ENCODE measurements around the gene TRAPPC3L. TPM values are rescaled to one million over a fixed set of nuclear protein-coding genes. Genes with fewer than 3 reads are reported as not detected.
"Not testable (repeated sequence)": the region's sequence is repeated elsewhere in the genome, so short reads cannot be mapped to it uniquely, and the experiment has no call there.

The TRAPPC3L gene
- total and polyA plus RNA-seq, 2 donors: 0.05 to 0.42 TPM

DNA sequence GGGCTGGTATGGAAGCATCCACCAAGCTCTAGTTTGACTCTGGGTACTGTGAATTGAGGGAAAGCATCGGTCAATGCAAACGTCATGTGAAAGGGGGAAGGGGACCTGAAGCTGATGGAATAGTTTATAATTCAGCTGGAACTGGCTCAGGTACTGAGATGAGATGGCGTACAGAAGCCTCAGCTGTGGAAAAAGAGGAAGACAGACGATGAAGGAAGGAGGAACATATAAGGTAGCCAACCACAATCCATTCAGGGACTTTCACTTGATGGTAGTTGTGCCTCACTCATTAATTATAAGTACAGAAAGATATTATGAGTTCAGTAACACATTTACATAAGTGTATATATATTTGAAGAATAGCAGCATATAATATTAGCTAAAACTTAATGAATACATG is 31.4 kb downstream of the TRAPPC3L start:
- no peaks in the 10 kb centered on the region for H3K4me1 ChIP-seq (ENCODE audit: insufficient read depth)
- H3K27ac ChIP-seq (ENCODE audit: low read depth): no peak overlapping the region
- WGBS: 89% methylated on average over 4 of the region's 4 CpGs
- H3K36me3 ChIP-seq (ENCODE audit: insufficient read depth): no peaks in the 10 kb centered on the region
- DNase-seq (ENCODE audit: extremely low spot score): no peak
- H3K4me3 ChIP-seq (ENCODE audit: low read depth, low read length): no peak overlapping the region

DNA sequence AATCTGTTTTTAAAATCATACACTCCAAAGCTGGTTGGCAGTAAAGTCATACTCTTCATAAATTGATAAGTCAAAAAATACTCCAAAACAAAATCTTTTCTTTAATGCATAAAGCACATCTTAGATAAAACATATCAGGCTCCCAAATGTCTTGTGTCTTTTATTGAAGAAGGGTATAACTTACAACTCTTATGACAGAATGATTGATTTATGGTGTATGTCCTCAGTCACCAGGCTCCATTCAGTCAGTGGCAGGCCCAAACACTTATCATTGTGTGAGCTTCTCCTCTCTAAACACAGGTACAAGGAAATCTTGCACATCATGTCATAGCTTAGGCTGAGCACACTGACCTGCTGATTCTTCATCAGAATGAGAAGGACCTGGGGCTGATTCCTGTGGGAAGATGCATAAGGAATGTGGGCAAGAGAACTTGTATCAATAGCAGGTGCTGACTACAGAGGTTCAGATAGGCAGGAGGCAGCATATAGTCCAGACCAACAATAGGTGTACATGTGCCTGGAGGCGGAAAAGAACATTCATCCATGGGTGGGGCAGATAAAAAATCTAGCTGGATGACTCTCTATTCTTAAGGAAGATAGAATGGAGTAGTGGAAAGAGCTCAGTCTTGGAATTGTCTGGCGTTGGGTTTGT is 32.1 kb downstream of the TRAPPC3L start:
- Histone ChIP-seq H3K4me3 (ENCODE audit: low read depth, low read length) (no peak overlapping the region), H3K36me3 (ENCODE audit: insufficient read depth) (no peaks in the 10 kb centered on the region), H3K27ac (ENCODE audit: low read depth) (no peak overlapping the region), H3K4me1 (ENCODE audit: insufficient read depth) (no peaks in the 10 kb centered on the region)
- no peak for DNase-seq (ENCODE audit: extremely low spot score)
- WGBS: 90% methylated on average over 2 of the region's 2 CpGs

DNA sequence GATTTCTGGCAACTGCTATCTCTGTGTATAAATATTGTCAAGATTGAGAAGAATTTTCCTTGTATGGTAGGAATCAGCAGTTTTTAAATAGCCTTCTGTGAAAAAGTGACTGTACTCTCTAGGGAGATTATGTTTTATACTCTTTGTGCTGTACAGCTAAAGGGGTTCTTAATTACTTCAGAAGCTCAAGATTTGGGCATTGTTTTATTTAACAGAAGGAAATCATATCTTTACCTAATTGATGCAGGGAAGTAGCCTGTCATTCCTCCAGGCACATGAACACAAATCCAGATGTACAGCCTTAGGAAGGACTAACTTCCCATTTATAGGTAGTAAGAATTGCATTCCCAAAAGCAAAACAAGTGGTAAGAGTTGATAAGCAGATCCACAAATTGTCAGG is 32.8 kb downstream of the TRAPPC3L start:
- Histone ChIP-seq H3K4me1 (ENCODE audit: insufficient read depth) (no peaks in the 10 kb centered on the region), H3K27ac (ENCODE audit: low read depth) (no peak overlapping the region), H3K4me3 (ENCODE audit: low read depth, low read length) (no peak overlapping the region), H3K36me3 (ENCODE audit: insufficient read depth) (no peaks in the 10 kb centered on the region)
- no peak for DNase-seq (ENCODE audit: extremely low spot score)

DNA sequence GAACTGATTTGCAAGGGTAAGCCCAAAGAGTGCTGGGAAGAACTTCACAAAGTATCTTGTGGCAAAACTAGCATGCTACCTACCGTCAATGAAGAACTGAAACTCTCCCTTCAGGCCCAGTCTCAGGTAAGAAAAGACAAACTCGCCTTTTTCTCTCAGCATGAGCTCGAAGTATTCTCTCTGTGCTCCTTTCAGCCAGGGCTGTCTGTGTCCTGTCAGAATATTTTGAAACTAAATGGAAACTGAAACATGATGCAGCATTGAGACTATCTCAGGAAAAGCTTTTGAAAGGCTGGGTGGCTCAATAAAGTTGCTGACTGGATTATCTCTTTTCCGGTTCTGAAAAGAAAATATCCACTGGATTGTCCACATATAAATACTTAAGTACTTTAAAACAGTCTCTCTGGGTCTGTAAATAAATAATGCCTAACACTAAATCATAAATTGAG is 33.3 kb downstream of the TRAPPC3L start:
- H3K27ac ChIP-seq (ENCODE audit: low read depth): peak overlapping the region; percentile 40
- WGBS: 18% methylated on average over 4 of the region's 4 CpGs
- H3K36me3 ChIP-seq (ENCODE audit: insufficient read depth): no peaks in the 10 kb centered on the region
- no peak for DNase-seq (ENCODE audit: extremely low spot score)
- no peaks in the 10 kb centered on the region for H3K4me1 ChIP-seq (ENCODE audit: insufficient read depth)
- H3K4me3 ChIP-seq (ENCODE audit: low read depth, low read length): peak overlapping the region; percentile 23

DNA sequence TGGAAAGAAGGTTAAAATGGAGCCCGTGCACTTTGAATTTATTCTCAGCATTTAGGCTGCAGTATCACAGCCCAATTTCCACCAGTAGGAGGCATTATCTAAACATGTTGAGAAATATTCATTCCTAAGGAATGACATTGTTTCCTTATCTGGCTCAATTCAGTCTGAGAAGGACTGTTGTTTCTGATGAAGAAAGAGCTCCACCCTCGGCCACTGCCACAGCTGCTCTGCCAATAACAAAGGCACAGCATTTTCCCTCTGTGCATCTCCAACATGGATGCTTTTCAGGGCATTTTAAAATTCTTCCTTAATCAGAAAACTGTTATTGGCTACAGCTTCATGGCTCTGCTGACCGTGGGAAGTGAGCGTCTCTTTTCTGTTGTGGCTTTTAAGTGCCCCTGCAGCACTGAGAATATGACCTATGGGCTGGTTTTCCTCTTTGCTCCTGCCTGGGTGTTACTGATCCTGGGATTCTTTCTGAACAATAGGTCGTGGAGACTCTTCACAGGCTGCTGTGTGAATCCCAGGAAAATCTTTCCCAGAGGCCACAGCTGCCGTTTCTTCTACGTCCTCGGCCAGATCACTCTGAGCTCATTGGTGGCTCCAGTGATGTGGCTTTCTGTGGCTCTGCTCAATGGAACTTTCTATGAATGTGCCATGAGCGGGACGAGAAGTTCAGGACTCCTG is 33.9 kb downstream of the TRAPPC3L start, which contains the start of gene CALHM5:
Gene CALHM5 (plus strand): TSS at position 216 of the 687 bp plus-strand sequence. CDS start 58 bp downstream, at position 274.
- H3K4me1 ChIP-seq (ENCODE audit: insufficient read depth): no peaks in the 10 kb centered on the region
- WGBS: 16% methylated on average over 10 of the region's 10 CpGs
- H3K36me3 ChIP-seq (ENCODE audit: insufficient read depth): no peaks in the 10 kb centered on the region
- H3K27ac ChIP-seq (ENCODE audit: low read depth): peak within 1 kb of the TSS; percentile 40
- H3K4me3 ChIP-seq (ENCODE audit: low read depth, low read length): peak within 1 kb of the TSS; percentile 23
- no peak for DNase-seq (ENCODE audit: extremely low spot score)

DNA sequence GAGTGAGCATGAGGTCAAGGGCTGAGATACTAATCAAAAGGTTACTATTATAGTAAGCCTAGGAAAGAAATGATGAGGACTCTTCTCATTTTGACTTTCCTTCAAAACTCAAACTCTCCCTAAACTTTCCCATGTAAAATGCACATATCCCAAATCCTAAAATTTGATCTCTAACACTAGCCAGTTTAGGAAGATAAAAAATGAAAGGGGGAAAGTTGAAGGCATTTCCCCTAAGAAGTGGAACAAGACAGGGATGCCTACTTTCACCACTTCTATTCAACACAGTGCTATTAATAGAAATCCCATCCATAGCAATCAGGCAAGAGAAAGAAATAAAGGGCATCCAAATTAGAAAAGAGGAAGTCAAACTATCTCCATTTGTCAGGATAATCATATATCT is 37.0 kb downstream of the TRAPPC3L start:
- Histone ChIP-seq H3K4me1 (ENCODE audit: insufficient read depth) (no peaks in the 10 kb centered on the region), H3K4me3 (ENCODE audit: low read depth, low read length) (no peak overlapping the region), H3K36me3 (ENCODE audit: insufficient read depth) (no peaks in the 10 kb centered on the region), H3K27ac (ENCODE audit: low read depth) (no peak overlapping the region)
- no peak for DNase-seq (ENCODE audit: extremely low spot score)

DNA sequence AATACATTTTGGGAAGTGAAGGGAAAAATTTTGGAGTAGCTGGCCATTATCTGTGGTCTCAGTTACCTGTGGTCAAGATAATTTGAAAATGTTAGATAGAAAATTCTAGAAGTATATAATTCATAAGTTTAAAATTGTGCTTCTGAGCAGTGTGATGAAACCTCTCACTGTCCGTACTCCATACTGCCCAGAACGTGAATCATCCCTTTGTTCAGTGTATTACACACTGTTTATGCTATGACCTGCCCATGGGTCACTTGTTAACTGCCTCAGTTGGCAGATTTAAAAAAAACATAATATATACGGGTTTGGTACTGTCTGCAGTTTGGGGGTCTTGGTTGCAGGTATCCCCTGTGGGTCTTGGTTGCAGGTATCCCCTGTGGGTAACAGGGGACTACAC is 38.2 kb downstream of the TRAPPC3L start:
- H3K4me1 ChIP-seq (ENCODE audit: insufficient read depth): no peaks in the 10 kb centered on the region
- DNase-seq (ENCODE audit: extremely low spot score): no peak
- H3K4me3 ChIP-seq (ENCODE audit: low read depth, low read length): no peak overlapping the region
- H3K27ac ChIP-seq (ENCODE audit: low read depth): no peak overlapping the region
- H3K36me3 ChIP-seq (ENCODE audit: insufficient read depth): no peaks in the 10 kb centered on the region
- WGBS: 83% methylated on average over 3 of the region's 3 CpGs

DNA sequence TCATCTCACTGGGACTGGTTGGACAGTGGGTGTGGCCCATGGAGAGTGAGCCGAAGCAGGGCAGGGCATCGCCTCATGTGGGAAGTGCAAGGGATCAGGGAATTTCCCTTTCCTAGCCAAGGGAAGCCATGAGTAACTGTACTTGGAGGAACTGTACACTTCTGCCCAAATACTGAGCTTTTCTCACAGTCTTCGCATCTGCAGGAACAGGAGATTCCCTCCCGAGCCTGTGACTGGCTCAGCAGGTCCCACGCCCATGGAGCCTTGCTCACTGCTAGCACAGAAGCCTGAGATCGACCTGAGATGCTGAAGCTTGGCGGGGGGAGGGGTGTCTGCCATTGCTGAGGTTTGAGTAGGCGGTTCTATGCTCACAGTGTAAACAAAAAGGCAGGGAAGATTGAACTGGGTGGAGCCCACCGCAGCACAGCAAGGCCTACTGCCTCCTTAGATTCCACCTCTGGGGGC is 44.5 kb downstream of the TRAPPC3L start:
- Histone ChIP-seq H3K36me3 (ENCODE audit: insufficient read depth) (no peaks in the 10 kb centered on the region), H3K4me3 (ENCODE audit: low read depth, low read length) (no peak overlapping the region), H3K27ac (ENCODE audit: low read depth) (no peak overlapping the region), H3K4me1 (ENCODE audit: insufficient read depth) (no peaks in the 10 kb centered on the region)
- WGBS: 68% methylated on average over 9 of the region's 9 CpGs
- no peak for DNase-seq (ENCODE audit: extremely low spot score)

DNA sequence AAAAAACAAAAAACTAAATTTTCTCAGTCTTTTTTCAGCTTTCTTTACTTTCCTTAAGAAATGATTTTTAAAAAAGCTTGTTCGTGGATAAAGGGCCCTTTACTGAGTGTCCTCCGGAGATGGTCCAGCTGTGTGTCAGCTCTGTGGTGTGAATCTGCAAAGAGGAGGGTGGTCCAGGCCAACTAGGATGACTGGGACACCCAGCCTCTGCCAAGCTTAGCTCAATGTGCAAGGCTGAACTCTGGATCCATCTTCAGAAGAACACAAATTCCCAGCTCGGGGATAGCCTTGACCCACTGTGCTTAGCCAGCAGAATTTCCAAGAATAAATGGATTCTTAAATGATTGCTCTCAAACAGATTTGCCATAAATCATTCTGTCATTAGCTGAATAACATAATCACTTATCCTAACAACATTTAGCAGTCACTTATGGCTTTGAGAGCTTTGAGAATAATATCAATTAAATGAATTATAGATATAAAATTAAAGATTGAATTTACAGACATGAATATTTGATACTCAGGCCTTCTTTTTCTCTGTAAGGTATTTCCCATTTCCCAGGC is 48.3 kb downstream of the TRAPPC3L start:
- H3K4me1 ChIP-seq (ENCODE audit: insufficient read depth): no peaks in the 10 kb centered on the region
- no peak overlapping the region for H3K27ac ChIP-seq (ENCODE audit: low read depth)
- H3K4me3 ChIP-seq (ENCODE audit: low read depth, low read length): no peak overlapping the region
- WGBS: 33% methylated on average over 3 of the region's 3 CpGs
- DNase-seq (ENCODE audit: extremely low spot score): no peak
- H3K36me3 ChIP-seq (ENCODE audit: insufficient read depth): no peaks in the 10 kb centered on the region

DNA sequence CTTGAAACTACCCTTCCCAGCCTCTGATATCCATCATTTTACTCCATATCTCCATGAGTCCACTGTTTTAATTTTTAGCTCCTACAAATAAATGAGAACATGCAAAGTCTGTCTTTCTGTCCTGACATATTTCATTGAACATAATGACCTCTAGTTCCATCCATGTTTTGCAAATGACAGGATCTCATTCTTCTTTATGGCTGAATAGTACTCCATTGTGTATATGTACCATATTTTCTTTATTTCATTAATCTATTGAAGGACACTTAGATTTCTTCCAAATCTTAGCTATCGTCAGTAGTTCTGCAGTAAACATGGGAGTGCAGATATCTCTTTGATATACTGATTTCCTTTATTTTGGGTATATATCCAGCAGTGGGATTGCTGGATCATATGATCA is 50.3 kb downstream of the TRAPPC3L start:
- not testable (repeated sequence) for DNase-seq (ENCODE audit: extremely low spot score); H3K36me3 ChIP-seq (ENCODE audit: insufficient read depth); H3K4me1 ChIP-seq (ENCODE audit: insufficient read depth); H3K4me3 ChIP-seq (ENCODE audit: low read depth, low read length); H3K27ac ChIP-seq (ENCODE audit: low read depth)
- 99% methylated on average over 1 of the region's 1 CpG for WGBS

DNA sequence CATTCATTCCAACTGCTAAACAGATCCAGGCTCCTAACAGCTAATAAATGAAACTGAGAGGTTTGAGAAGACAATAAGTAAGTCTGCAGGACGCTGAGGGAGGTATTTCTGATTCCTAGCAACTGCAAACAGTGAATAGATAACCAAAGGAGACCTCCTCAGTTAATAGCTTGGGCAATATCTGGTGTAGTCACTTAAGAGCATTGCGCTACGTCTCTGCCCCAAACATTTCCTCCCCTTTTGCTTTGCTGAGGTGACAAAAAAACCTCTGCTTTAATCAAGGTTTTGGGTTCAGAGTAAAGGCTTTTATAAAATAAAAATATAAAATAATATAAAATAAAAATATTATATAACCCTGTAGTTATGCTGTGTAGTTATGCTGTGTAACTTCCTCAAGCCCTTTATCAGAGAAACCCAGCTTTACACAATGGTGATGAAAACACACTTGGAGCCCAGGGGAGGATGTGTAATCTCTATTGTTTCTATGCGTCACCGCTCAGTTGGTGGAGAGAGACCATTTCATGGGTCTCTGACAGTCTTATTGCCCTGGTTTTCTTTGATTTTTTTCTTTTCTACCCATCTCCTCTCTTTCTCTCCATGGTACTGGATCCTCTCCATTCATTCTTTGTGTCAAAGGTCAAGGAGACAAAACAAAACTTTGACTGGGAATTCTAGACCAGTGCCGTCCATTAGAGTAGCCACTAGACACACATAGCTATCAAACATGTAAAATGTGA is 53.0 kb downstream of the TRAPPC3L start:
- no peaks in the 10 kb centered on the region for H3K4me1 ChIP-seq (ENCODE audit: insufficient read depth)
- DNase-seq (ENCODE audit: extremely low spot score): no peak
- H3K36me3 ChIP-seq (ENCODE audit: insufficient read depth): no peaks in the 10 kb centered on the region
- no peak overlapping the region for H3K4me3 ChIP-seq (ENCODE audit: low read depth, low read length)
- 65% methylated on average over 6 of the region's 6 CpGs for WGBS
- H3K27ac ChIP-seq (ENCODE audit: low read depth): no peak overlapping the region

DNA sequence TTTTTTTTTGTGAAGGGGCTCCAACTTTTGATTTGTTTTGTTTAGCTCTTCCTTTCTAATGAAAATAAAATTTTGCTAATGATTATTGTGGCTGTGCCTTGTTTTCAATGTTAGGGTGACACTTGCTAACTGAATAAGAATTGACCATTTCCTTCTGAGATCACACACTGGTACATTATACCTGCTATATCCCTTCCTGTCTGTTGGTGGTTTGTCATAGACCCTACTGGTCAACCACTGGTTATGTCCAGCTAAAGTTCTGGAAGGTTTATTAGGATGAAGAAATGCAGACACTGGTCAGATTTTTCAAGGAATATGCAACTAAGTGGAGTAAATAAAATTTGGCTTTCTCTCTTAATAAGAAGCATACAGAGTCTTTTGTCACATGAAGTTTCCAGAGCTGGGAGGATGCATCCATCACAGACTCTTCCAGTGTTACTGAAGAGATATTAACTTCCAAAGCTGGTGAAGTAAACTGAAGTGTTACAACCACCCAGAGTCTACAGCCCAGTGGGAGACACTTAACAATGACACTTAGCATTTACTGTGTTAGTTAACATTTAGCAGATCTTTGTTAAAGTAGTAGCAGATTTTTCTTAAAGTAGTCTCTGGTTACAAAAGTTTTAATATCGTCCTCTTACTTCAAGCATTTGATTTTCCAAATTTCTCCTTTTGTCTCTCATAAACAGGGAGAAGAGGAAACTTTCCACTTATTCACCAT is 53.7 kb downstream of the TRAPPC3L start:
- no peak overlapping the region for H3K27ac ChIP-seq (ENCODE audit: low read depth)
- H3K4me1 ChIP-seq (ENCODE audit: insufficient read depth): no peaks in the 10 kb centered on the region
- DNase-seq (ENCODE audit: extremely low spot score): no peak
- no peak overlapping the region for H3K4me3 ChIP-seq (ENCODE audit: low read depth, low read length)
- H3K36me3 ChIP-seq (ENCODE audit: insufficient read depth): no peaks in the 10 kb centered on the region
- WGBS: 74% methylated on average over 1 of the region's 1 CpG

DNA sequence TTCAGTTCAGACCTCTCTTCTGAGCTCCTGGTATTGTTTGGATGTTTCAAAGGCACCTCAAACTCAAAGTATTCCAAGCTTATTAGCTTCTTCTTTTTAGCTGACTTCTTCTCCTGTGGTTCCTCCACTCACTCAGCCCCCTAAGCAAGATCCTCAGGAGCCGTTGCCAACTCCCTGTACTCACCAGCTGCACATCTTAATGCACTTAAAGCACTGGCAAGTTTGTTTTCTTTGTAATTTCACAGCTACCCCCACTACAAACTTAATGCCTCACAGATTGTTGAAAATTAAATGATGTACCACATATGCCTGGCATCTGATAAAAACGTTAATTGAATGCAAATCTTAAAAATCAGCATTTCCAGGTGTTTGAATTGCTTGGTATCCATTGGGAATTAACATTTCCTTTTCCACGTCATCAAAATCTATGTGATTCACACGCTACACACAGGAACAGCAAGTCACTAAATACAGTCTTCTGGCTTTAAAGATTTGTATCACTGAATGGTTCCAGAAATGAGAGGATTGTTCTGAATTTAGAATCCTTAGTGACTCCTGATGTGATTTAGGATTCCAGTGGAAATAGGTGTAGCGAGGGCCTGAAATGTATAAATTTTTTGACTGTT is 59.8 kb downstream of the TRAPPC3L start:
- DNase-seq (ENCODE audit: extremely low spot score): no peak

More for the DNA sequence above, 59.8 kb downstream of the TRAPPC3L start:
- Histone ChIP-seq H3K36me3 (ENCODE audit: insufficient read depth) (no peaks in the 10 kb centered on the region), H3K27ac (ENCODE audit: low read depth) (no peak overlapping the region), H3K4me3 (ENCODE audit: low read depth, low read length) (no peak overlapping the region), H3K4me1 (ENCODE audit: insufficient read depth) (no peaks in the 10 kb centered on the region)
- WGBS: 58% methylated on average over 5 of the region's 5 CpGs
